Esophagus mucosa (tissue), 1 donor: Measurements from ENCODE around the gene DLX4. TPM values are rescaled to one million over a fixed set of nuclear protein-coding genes. Genes with fewer than 3 reads are reported as not detected.

Source experiments
- ATAC-seq: fragments of 200-7000 bp; cut with Tn5 transposase; one replicate; pipeline ENCODE4 v1.9.1; 2020
- total RNA-seq: library from RNA; stranded (reverse); gene quantifications from one replicate; pipeline ENCODE4 v1.2.4, GENCODE V29; 2023
- donor health status: DM: yes; HTN: yes; CAD: no.

The DLX4 gene, protein sequence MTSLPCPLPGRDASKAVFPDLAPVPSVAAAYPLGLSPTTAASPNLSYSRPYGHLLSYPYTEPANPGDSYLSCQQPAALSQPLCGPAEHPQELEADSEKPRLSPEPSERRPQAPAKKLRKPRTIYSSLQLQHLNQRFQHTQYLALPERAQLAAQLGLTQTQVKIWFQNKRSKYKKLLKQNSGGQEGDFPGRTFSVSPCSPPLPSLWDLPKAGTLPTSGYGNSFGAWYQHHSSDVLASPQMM
- total RNA-seq: 0.52 TPM

DNA sequence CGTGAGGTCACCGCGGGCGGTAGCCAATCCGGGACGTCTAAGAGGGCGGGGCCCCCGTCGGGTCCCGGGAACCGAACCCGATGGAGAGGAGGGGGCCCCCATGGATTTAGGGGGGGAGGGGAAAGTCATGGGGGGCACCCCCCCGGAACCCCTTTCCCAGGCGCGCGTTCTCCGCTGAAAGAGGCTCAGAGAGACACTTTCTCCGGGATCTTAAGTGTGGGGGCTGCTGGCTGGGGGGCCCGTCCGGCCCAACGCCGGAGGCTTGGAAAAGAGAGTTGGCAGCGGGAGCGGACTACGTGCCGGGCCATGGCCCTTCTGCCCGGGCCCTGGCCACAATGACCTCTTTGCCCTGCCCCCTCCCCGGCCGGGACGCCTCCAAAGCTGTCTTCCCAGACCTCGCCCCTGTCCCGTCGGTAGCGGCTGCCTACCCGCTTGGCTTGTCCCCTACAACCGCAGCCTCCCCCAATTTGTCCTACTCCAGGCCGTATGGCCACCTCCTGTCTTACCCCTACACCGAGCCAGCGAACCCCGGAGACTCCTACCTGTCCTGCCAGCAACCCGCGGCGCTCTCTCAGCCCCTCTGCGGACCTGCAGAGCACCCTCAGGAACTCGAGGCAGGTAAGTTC, at the start of gene DLX4:
Gene DLX4, plus strand, starts transcription at position 57 of the 626 bp plus-strand sequence. Its CDS starts 279 bp downstream, at position 336.
- ATAC-seq: peak; percentile 6

DNA sequence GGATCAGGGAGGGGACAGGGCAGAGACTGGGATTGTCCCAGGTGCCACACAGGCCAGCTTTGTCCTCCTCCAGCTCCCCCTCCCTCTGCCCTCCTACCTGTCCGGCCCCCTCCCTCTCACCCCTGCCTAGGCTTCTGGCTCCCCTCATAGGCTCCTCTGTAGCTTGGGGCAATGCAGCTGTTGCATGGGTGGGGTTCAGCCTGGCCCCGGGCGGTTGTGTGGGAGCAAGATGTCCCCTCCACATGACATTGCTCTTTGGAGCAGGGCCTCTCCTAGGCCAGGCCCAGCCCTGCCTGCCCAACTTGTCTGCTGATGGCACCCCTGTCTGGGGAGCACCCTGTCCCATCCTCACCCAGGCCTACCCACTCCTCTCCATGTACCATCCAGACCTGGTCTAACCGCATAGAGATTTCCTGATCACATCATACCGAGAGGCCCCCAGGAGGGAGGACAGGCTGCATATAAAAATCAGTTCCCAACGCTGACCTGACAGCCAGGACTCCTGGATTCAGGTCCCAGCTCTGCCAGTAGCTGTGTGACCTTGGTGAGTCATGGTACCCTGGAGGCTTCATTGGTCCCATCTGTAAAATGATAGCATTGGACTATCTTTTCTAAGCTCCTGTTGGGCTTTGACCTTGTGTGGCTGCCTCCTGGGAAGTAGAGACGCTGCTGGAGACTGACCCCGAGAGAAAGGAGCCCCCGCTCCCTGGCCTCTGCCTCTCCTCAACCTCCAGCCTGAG, 48.8 kb upstream of the DLX4 start:
- ATAC-seq: no peak

DNA sequence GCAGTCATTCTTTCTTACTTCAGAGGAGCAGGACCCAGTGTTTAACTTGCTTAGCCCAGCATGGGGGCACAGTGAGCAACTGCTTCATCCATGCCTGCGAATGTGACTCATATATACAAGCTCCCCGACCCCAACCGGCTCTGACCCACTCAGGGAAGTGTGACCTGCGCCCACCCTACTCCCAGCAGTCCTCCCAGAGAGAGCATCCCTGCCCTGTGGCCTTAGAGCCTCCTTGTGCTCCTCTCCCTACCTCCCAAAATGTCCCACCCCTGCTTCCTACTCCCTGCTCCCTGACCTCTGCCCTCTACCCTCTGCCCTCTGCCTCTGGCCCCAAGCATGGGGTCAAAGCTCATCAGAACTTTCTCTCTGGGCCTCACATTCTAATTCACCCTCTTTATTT, 46.9 kb upstream of the DLX4 start:
- ATAC-seq: no peak

DNA sequence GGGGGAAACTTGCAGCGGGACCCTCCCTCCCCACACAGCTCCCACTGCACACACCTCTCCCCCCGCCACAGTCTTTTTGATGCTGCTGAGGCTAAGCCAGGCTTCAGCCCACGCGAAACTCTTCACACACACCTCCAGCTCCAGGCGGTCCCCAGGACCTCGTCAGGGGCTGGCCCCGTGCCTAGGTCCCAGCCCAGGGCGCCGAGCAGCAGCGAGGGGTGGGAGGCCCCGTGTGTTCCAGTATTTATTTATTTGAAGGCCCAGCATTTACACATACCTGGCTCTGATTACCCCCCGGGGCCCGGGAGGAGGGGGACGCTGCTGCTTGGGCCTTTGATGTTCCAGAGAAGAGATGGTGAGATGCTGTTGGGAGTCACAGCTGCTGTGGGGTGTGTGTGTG, 44.9 kb upstream of the DLX4 start:
- no peak for ATAC-seq

DNA sequence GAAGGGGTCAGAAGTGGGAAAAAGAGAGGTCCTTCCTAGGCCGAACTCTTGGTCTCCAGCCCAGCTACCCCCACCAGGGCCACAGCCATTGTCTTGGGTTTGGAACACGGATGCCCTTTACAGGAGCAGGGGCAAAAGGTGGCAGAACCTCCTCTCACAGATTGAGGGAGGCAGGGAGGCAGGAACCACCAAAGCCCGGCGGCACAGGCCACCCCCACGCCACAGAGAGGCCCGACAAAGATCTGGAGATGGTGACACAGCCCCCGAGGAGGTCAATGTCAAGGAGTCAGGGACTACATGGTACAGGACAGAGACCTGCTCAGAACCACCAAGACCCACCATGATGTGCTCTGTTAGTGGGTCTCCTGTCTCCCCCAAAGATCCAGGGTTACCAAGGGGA, 44.4 kb upstream of the DLX4 start:
- no peak for ATAC-seq

DNA sequence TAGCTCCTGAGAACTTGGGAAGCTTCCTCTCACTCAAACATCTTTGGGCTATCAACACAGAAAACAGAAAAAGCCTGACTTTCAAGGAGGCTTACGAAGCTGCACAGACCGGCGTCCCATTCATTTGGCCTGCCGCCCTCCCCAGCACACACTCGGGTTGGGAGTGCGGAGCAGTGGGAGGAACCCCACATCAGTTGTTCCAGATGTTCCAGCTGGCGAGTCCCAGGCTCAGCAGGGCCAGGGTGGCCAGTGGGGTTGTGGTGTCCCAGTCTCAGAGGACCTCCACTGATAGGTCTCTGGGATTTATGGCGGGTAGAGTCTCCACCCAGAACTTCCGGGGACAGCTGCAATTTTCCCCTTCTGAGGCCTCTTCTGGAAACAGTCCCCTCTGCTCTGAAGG, 43.1 kb upstream of the DLX4 start:
- no peak for ATAC-seq

DNA sequence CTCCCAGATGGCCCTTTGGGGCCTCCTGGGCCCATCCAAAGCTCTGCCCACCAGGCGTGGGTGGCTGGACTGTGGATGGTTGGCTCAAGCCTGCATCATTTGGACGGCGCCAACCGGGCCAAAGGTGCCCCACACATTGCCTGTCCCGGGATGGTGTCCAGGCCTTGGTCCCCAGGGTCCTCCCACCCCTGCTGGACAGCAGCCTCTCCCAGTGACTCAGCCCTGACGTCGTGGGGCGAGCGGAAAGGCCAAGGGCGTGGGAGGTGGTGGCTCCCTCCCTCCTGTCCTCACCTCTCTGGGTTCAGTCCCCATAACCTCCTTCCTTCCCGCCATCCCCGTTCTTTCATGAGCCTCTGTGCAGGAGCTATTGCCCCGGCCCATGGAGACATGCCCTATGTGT, 42.1 kb upstream of the DLX4 start:
- ATAC-seq: no peak

DNA sequence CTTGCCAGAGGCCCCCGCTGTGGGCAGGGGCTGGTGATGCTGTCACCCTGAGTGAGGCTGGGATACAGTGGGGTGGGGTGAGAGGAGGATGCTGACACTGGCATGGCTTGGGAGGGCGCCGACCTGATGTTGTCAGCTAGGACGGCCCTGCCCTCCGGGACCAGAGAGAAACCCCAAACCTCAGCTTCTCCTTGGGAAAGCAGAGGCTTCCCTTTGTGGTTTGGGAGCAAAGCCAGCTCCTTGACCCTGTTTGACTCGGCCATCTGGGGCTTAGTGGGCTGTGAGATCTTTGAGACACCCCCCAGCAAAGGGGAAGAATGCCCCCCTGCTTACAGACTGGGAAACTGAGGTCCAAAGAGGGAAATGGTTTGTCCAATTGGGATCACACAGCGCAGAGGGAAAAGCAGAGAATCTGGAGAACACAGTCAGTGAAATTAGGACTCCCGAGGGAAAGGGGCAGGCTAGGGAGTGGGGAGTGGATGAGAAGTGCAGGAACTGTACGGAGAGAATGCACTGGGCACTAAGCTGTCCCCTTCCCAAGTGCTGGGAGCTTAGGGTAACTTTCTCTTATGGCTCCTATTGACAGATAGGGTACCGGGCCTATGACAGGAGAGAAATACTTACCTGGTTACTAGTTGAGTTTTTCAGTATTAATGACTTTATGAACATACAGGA, 40.7 kb upstream of the DLX4 start:
- no peak for ATAC-seq

DNA sequence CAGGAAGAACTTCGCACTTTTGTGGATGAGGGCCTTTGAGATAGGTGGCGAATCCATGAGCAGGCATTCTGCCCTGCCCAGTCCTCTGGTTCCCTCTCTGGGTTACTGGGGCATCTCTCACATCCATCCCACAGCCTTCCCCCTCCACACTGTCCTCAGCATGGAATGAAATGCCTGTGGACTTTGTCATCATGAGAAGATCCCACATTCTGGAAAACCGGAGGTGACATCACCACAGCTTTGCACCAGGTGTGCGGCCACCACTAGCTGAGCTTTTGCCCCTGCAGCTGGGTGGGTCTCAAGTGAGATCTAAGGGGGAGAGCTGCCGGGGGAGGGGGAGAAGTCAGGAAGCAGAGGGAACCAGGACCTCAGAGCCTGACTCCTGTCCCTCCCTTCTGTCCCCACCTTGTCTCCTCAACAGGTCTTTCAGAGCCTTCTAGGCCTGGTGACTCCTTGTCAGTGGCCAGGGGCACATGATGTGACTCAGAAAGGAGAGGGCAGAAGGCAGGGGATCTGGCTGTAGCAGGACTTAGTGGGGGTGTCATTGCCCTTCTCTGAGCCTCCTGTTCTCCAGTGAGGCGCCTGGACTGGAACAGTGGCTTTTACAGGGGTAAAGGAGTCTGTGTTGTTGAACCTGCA, 40.0 kb upstream of the DLX4 start:
- no peak for ATAC-seq

DNA sequence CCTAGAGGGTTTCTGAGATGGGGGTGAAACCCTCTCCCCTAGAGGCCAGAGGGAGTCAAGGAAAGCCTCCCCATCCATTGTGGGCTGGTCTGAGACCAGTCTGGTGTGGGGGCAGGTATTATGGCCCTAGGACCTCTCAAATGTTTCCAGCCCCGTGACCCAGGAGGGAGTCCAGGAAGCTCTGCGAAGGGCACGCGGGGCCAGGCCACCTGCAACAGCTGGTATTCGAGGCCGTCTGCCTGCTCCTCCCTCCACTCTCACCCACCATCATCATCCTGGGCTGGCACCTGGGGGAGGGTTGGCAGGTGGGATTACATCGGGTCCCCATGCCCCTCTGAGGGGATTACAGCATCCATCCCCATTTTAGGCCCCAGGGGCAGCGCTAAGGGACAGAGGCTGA, 38.1 kb upstream of the DLX4 start:
- ATAC-seq: no peak

DNA sequence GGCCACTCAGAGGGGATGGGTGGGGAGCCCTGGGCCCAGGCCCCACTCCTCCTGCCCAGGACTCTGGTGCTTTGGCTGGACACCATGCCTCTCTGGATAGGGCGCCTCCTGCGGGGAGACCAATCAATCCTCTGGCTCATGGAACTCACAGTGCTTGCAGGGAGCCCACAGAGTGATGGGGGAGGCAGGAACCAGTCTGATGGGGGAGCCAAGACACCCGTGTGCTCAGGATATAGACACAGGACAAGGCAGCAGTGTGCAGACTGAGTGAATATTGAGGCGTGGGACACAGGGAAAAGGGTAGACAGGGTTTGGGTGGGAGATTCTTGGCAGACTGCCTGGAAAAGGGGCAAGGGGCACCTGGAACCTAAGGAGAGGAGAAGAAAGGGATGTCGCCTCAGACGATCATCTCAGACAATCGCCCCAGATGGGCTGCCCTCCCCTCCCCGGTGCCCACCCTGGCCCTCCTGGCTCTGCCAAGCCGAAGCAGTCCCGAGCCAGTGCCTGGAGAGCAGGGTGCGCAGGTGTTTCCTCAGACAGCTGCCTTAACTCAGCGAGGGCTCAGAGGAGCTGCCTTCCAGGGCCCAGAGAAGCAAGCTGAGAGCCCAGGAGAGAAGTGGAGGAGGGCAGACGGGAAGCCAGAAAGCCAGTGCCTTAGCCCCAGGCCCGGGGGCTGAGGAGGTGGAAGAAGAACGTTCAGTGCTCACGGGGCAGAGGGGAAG, 37.4 kb upstream of the DLX4 start:
- ATAC-seq: peak; percentile 7

DNA sequence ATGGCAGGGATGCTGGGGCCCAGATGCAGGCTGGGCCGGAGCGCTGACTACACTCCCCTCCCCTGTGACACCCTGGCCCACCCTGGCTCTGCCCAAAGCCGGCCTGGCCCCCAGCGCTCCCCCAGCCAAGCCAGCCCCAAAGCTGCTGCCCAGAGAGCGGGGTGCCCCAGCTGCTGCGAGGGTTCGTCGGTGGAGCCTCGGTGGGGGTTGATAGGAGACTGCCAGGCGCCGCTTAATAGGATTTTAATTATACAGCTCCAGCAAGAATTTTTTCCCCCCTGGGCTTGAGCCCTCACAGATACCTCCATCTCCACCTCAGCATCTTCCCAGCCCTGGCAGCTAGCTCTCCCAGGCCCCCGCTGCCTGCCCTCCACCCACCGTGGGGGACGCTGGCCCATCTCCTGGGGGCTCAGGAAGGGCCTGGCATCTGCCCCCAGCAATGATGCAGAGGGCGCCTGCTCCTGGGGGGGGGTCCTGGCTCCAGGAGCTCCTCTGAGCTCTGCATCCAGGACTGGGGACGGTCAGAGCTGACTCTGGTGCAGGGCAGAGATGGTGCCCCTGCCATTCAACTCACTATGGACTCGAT, 36.8 kb upstream of the DLX4 start:
- no peak for ATAC-seq

DNA sequence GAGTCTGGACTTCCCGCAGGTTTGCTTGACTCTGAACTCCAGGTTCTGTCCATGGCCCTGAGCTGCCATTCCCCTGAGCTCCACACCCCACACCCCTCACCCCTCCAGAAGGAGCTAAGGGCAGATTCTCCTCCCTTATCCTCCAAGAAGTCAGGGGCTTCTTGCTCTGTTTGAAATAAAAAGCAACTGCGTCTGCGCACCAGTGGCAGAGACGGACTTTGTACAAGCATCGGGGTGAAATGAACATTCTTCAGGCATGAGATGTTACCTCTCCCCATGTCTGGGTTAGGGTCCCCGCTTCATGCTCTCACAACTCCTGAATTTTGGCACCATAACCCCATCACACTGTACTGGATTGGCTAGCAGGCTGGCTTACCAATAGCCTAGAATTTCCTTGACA, 36.1 kb upstream of the DLX4 start:
- no peak for ATAC-seq

DNA sequence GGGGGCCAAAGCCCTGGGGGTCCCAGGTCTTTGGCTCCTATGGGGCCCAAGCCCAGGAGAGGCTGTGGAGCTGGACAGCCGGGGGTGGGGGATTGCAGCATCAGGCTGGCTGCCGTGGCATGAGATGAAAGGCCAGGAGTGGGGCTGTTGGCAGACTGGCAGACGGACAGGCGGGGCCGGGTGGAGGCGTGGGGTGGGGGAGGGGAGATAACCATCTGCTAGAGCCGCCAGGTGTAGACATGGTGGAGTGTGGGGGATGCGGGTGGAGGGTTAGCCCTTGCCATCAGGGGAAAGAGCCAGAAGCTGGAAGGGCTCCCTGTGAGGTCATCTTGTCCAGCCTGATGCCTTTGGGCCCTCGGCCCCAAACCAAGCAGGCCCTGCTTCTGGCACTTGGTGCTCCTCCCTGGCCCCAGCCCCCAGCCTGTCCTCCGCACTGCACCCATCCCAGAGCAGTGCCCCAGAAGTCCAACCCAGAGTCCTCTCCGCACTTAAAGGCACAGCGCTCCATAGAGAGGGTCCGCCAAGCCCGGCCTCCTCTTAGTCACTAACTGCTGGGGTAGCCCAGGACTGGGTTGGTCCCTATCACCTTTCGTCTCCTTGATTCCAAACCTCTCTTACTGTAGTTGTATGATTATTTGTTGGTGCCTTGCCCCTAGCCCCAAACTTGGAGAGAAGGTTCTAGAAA, 33.3 kb upstream of the DLX4 start:
- ATAC-seq: no peak

DNA sequence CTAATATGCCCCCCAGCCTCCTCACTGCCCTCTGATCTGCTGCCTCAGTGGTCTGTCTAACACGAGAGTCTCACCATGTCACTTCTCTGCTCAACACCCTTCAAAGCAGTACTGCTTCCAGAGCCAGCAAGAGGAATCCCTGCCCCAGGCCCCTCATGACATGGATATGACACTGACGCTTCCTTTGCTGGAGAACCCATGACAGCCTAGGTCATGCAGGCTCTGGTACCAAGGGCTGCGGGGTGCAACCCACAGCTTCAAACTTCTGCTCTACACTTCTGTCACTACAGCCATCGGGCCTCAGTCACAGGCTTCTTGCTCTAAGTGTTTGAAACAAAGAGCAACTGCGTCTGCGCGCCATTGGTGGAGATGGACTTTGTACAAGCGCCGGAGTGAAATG, 32.6 kb upstream of the DLX4 start:
- ATAC-seq: no peak

DNA sequence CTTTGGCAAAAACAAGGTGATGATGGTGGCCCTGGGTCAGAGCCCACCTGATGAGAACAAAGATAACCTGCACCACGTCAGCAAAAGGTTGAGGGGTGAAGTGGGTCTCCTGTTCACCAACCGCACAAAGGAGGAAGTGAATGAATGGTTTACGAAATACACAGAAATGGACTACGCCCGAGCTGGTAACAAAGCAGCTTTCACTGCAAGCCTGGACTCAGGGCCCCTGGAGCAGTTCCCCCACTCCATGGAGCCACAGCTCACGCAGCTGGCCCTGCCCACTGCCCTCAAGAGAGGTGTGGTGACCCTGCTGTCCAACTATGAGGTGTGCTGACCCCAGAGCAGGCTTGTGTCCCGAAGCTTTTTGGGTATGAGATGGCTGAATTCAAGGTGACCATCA, 29.7 kb upstream of the DLX4 start:
- no peak for ATAC-seq

DNA sequence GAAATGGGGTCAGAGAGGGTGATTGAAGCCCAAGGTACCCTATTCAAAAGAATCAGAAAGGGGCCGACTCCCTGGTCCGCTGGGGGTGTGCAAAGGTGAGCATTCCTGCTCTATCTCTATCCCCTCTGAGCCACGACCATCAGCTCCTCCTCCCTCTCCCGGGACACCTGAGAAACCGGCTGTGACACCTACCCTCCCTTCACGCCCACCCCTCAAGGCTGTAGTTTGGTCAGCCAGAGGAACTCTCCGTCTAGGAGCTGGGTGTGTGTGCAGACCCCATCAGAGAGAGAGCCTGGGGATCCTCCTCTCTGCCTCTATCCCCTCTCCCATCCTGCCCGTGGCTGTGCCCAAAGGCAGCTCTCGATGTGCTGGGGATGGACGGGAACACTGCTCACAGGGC, 27.6 kb upstream of the DLX4 start:
- ATAC-seq: no peak

DNA sequence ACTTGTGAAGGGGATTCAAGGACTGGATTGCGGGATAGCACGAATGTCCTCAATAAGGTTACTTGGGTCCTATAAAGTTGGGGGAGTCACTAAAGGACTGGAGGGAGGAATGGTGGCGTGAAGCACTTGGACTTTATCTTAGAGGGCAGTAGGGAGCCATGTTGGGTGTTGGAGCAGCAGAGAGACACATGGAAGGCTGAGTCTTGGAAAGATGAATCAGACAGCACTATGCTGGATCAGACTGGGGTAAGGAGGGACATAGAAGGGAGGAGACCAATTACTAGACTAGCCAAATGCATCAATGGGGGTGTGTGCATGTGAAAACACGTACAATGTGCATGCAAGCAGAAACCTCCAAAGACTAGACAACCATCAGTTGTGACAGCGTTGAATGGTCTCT, 26.0 kb upstream of the DLX4 start:
- ATAC-seq: no peak

DNA sequence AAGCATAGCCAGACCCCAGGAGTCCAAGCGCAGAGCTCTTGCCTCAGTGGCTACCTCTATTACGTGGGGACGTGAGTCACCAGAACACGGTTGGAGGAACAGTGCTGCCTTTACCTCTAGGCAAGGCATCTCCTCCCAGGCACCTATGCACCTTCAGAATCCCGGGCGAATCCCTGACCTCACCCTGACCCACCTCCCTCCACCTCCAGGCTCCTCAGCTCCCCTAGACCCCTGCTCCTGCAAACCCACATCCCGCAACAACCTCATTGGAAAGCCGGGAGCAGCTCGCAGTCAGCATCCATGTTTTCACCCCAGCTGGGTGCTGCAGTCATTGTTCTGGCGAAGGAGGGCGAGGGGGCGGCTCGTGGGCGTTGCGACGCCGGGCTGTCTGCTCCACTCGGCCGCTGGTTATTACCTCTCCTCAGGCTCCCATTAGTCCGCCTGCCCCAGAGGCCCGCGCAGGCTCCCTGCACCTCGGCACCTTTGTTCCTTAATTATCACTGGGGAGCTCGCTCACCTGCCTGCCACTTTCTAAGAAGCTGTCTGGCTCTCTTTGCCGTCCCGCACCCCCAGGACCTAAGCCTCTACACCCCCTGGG, 24.6 kb upstream of the DLX4 start:
- ATAC-seq: no peak

DNA sequence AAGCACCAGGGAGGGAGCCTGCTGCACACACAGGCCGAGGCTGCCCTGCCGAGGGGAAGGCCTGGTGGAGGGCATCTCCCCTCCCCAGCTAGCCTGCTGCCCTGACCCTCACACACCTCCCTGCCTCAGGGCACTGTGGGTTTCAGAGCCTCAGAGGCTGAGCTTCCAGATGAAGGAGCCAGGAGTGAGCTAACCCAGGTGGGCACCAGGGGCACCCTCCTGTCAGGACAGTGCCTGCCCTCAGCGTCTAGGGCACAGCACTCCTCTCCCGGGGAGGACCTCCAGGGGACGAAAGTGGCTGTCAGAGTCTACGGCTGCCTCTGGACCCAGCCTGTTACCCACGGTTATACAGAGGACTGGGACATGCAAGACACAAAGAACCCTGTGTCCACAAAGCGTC, 22.8 kb upstream of the DLX4 start:
- no peak for ATAC-seq
